Activated naive CD8-positive, alpha-beta T cell treated with anti-CD3 and anti-CD28 coated beads, Interleukin-2, amount 50 U/mL, for 16 hours (primary cell): ENCODE results near the gene IFI27L2.

Experiments used
- DNase-seq: peaks from one replicate; pipeline ENCODE4 v3.0.0-alpha.2; 2020; ENCODE audit warnings: low read depth, low spot score

IFI27L2 gene

GRCh38 chr14:94123296-94123695 is 6.1 kb downstream of the IFI27L2 start:
- no peak for DNase-seq

- no peak for DNase-seq
These were observed 7.0 kb downstream of the IFI27L2 start for GRCh38 chr14:94122438-94122837.

- DNase-seq: no peak
These were observed 7.9 kb downstream of the IFI27L2 start for GRCh38 chr14:94121485-94121884.

- no peak for DNase-seq
These were observed 8.6 kb downstream of the IFI27L2 start for GRCh38 chr14:94120667-94121340.

- no peak for DNase-seq
These were observed 10.3 kb downstream of the IFI27L2 start for GRCh38 chr14:94119071-94119470.

- DNase-seq: no peak
These were observed 11.5 kb downstream of the IFI27L2 start for GRCh38 chr14:94117856-94118255.

- DNase-seq: no peak
These were observed 12.7 kb downstream of the IFI27L2 start for GRCh38 chr14:94116701-94117100.

- no peak for DNase-seq
These were observed 13.8 kb downstream of the IFI27L2 start for GRCh38 chr14:94115631-94116030.

- no peak for DNase-seq
These were observed 14.3 kb downstream of the IFI27L2 start for GRCh38 chr14:94115058-94115591.

GRCh38 chr14:94114589-94115057 is 14.8 kb downstream of the IFI27L2 start:
- no peak for DNase-seq

- no peak for DNase-seq
These were observed 15.4 kb downstream of the IFI27L2 start for GRCh38 chr14:94113908-94114588.

GRCh38 chr14:94113490-94113889 is 15.9 kb downstream of the IFI27L2 start:
- no peak for DNase-seq

GRCh38 chr14:94113073-94113472 is 16.3 kb downstream of the IFI27L2 start:
- no peak for DNase-seq

GRCh38 chr14:94112513-94113063 is 16.8 kb downstream of the IFI27L2 start:
- no peak for DNase-seq

- no peak for DNase-seq
These were observed 17.9 kb downstream of the IFI27L2 start for GRCh38 chr14:94111276-94112095.

GRCh38 chr14:94110552-94111181 is 18.7 kb downstream of the IFI27L2 start, which contains the start of gene IFI27:
Gene IFI27, plus strand, starts transcription at chr14:94110736.
- no peak for DNase-seq

GRCh38 chr14:94109915-94110250 is 19.5 kb downstream of the IFI27L2 start:
- no peak for DNase-seq

GRCh38 chr14:94104731-94105130 is 24.7 kb downstream of the IFI27L2 start:
- DNase-seq: no peak

- DNase-seq: no peak
These were observed 25.8 kb downstream of the IFI27L2 start for GRCh38 chr14:94103554-94104150.

- DNase-seq: no peak
These were observed 26.5 kb downstream of the IFI27L2 start for GRCh38 chr14:94102768-94103482.
